Stimulated activated CD8-positive, alpha-beta memory T cell treated with anti-CD3 and anti-CD28 coated beads, Interleukin-12 subunit alpha, Interleukin-12 subunit beta, amount 100 ng/mL, for 24 hours (primary cell): Measurements from ENCODE around the gene POTEM.
"Not testable (repeated sequence)": the region's sequence is repeated elsewhere in the genome, so short reads cannot be mapped to it uniquely, and the experiment has no call there.

ENCODE experiments used
- DNase-seq: peaks from one replicate; pipeline ENCODE4 v3.0.0-alpha.2; 2020; ENCODE audit errors: extremely low read depth

The POTEM gene

DNA sequence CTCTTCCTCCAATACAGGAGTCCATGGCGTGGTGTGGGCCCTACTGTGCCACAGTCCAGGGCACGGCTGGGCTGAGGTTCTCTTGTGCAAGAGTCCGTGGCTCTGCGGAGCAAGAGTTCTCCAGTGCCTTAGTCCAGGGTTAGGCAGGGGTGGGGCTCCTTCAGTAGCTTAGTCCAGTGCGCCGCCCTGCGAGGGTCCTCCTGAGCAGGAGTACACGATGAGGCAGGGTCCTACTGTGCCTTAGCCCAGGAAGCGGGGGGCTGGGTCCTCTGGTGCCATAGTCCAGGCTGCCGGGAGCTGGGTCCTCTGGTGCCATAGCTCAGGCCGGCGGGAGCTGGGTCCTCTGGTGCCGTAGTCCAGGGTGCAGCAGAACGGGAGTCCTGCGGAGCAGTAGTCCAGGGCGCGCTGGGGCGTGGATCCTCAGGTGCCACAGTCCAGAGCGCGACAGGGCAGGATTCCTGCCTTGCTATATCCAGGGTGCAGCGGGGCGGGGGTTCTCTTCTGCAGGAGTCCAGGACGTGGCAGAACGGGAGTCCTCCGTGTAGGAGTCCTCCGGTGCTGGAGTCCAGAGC lies 69.7 kb downstream of the POTEM start:
- not testable (repeated sequence) for DNase-seq

DNA sequence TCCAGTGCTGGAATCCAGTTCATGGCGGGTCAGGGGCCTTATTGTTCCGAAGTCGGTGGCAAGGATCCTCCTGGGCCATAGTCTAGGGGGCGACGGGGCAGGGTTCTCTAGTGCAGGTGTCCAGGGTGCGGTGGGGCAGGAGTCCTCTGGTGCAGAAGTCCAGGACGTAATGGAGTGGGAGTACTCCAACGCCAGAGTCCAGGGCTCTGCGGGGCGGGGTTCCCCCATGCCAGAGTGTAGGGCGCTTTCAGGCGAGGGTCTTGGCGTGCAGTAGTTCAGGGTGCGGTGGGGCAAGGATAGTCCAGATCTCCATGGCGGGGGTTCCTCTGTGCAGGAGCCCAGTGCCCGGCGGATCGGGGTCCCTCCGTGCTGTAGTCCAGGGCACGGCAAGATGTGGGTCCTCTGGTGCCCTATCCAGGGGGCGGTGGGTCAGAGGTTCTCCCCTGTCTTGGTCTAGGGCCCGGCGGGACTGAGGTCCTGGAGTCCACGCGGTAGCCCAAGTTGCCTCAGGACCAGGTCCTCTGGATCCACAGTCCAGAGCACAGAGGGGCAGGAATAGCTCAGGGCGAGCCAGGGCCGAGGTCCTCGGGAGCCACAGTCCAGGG lies 70.9 kb downstream of the POTEM start:
- not testable (repeated sequence) for DNase-seq

DNA sequence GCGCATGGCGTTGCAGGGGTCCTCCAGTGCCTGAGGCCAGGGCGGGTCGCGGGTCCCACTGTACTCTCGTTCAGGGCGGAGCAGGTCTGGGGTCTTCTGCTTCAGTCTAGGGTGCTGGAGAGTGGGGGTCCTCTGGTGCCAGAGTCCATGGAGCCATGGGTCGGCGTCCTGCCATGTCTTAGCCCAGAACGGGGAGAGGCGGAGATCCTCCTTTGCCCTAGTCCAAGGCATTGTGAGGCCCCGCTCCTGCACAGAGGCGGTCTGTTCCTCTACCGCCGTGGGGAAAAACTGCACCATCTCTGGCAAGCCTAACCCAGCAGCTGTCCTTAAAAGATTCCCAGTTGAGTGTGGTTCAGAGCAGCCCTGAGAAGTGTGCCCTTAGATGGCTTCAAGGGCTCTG lies 71.6 kb downstream of the POTEM start:
- DNase-seq = not testable (repeated sequence)

DNA sequence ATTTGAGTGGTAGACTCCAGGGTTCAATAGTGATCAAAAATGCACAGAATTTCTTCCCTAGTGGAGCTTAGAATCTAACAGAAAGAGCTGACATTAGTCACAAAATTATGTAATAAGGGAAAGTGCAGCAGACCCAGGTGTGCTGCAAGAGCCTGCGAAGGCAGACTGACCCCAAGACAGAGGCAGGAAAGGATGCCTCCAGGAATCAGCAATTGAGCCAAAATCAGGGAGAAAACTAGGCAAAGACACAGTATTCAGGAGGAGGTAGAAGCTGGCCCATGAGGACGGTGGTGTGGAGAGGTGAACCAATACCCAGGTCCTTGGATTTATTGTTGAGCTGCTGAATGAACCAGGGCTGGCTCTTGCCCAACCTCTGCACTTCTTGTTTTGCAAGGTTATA lies 76.2 kb downstream of the POTEM start:
- DNase-seq = not testable (repeated sequence)
